Mesenchymal stem cell (in vitro differentiated cells and primary cell): Measurements from ENCODE around the gene CNTF.

ENCODE experiments used
- DNase-seq: peaks from one replicate; pipeline ENCODE4 v3.0.0-alpha.2; 2013
- H2AFZ ChIP-seq: one replicate; pipeline ENCODE4 v1.6.1; 2013; ENCODE audit warnings: low read depth, mild to moderate bottlenecking, control low read depth, inconsistent platforms, low read length, moderate library complexity
- H2AK5ac ChIP-seq: 2 replicates; pipeline ENCODE4 v1.6.1; 2013; ENCODE audit warnings: low read length, moderate library complexity, mild to moderate bottlenecking, inconsistent platforms; ENCODE audit not compliant: severe bottlenecking
- H2BK120ac ChIP-seq: one replicate; pipeline ENCODE4 v1.6.1; 2013; ENCODE audit warnings: low read depth, mild to moderate bottlenecking, inconsistent platforms, low read length, moderate library complexity
- H2BK12ac ChIP-seq, 2 experiments: one replicate each; pipeline ENCODE4 v1.6.1; 2013; ENCODE audit warnings: inconsistent platforms in 2 of 2, low read length in 2 of 2, mild to moderate bottlenecking in 2 of 2, moderate library complexity in 2 of 2, control low read depth in 1 of 2
- H2BK15ac ChIP-seq: one replicate; pipeline ENCODE4 v1.6.1; 2013; ENCODE audit warnings: mild to moderate bottlenecking, low read depth, inconsistent platforms; ENCODE audit not compliant: poor library complexity, severe bottlenecking
- H2BK5ac ChIP-seq: 2 replicates; pipeline ENCODE4 v1.6.1; 2013; ENCODE audit warnings: low read depth, mild to moderate bottlenecking, low read length, control low read depth, inconsistent platforms; ENCODE audit not compliant: poor library complexity, severe bottlenecking
- H3K14ac ChIP-seq, 2 experiments: one replicate each; pipeline ENCODE4 v1.6.1; 2013; ENCODE audit warnings: inconsistent platforms in 2 of 2, low read length in 2 of 2, control low read depth in 1 of 2, mild to moderate bottlenecking in 1 of 2, moderate library complexity in 1 of 2
- H3K18ac ChIP-seq, 2 experiments: one replicate each; pipeline ENCODE4 v1.6.1; 2013; ENCODE audit warnings: inconsistent platforms in 2 of 2, low read length in 2 of 2, control low read depth in 1 of 2, low read depth in 1 of 2, mild to moderate bottlenecking in 1 of 2
- H3K23ac ChIP-seq, 2 experiments: one replicate each; pipeline ENCODE4 v1.6.1; 2013; ENCODE audit warnings: inconsistent platforms in 2 of 2, low read length in 2 of 2, mild to moderate bottlenecking in 2 of 2, moderate library complexity in 2 of 2, control low read depth in 1 of 2
- H3K27ac ChIP-seq: 2 replicates; pipeline ENCODE4 v1.5.1; 2013; ENCODE audit warnings: mild to moderate bottlenecking, moderate library complexity, low read length, control low read depth, inconsistent platforms; ENCODE audit not compliant: poor library complexity, severe bottlenecking
- H3K27me3 ChIP-seq, 2 experiments: 2 replicates each; pipeline versions ENCODE4 v1.6.1 to v1.7.0; 2013; ENCODE audit warnings: low read length in 2 of 2, mild to moderate bottlenecking in 2 of 2, moderate library complexity in 2 of 2, control low read depth in 1 of 2, inconsistent platforms in 1 of 2; ENCODE audit not compliant: control insufficient read depth in 1 of 2, insufficient read depth in 1 of 2
- H3K36me3 ChIP-seq, 2 experiments: 2 replicates each; pipeline versions ENCODE4 v1.6.1 to v1.7.0; 2013; ENCODE audit warnings: low read length in 2 of 2, control low read depth in 1 of 2, inconsistent platforms in 1 of 2, low read depth in 1 of 2, mild to moderate bottlenecking in 1 of 2; ENCODE audit not compliant: insufficient read depth in 2 of 2, control insufficient read depth in 1 of 2
- H3K4ac ChIP-seq, 2 experiments: one replicate each; pipeline ENCODE4 v1.6.1; 2013; ENCODE audit warnings: inconsistent platforms in 2 of 2, low read length in 2 of 2, mild to moderate bottlenecking in 2 of 2, moderate library complexity in 2 of 2, control low read depth in 1 of 2, low read depth in 1 of 2
- H3K4me1 ChIP-seq: 2 replicates; pipeline ENCODE4 v1.6.1; 2013; ENCODE audit warnings: low read depth, low read length, control low read depth; ENCODE audit not compliant: control insufficient read depth, insufficient read depth
- H3K4me2 ChIP-seq: 2 replicates; pipeline ENCODE4 v1.6.1; 2013; ENCODE audit warnings: low read length, mild to moderate bottlenecking, inconsistent platforms; ENCODE audit not compliant: poor library complexity, severe bottlenecking
- H3K4me3 ChIP-seq, 2 experiments: 2 replicates each; pipeline versions ENCODE4 v1.5.1 to v1.7.0; 2013; ENCODE audit warnings: low read length in 2 of 2, mild to moderate bottlenecking in 2 of 2, control low read depth in 1 of 2, low read depth in 1 of 2; ENCODE audit not compliant: insufficient read depth in 1 of 2
- H3K79me1 ChIP-seq: replicated peaks from 2 replicates; pipeline ENCODE4 v1.6.1; 2013; ENCODE audit warnings: mild to moderate bottlenecking, control low read depth, low read length, inconsistent platforms; ENCODE audit not compliant: poor library complexity, severe bottlenecking
- H3K9ac ChIP-seq: 2 replicates; pipeline ENCODE4 v1.7.0; 2013; ENCODE audit warnings: mild to moderate bottlenecking, low read length, moderate library complexity
- H3K9me3 ChIP-seq: 2 replicates; pipeline ENCODE4 v1.7.0; 2013; ENCODE audit warnings: mild to moderate bottlenecking, low read length; ENCODE audit not compliant: control insufficient read depth
- H4K8ac ChIP-seq: one replicate; pipeline ENCODE4 v1.6.1; 2013; ENCODE audit warnings: inconsistent platforms, mild to moderate bottlenecking, low read length, moderate library complexity
- H4K91ac ChIP-seq: one replicate; pipeline ENCODE4 v1.6.1; 2013; ENCODE audit warnings: mild to moderate bottlenecking, low read length, inconsistent platforms
- WGBS: methylation state at CpG from one replicate; pipeline ENCODE4 v1.1.7; 2013; ENCODE audit warnings: mixed read lengths; 5-methylcytosine and 5-hydroxymethylcytosine counted together

Gene CNTF

GRCh38 chr11:58640386-58641023 is 18.0 kb downstream of the CNTF start:
- H4K91ac ChIP-seq = peak overlapping the region; percentile 59
- no peak overlapping the region for H2BK120ac ChIP-seq
- H3K23ac ChIP-seq = no peak overlapping the region
- H3K9ac ChIP-seq = no peak overlapping the region
- no peak overlapping the region for H3K4me2 ChIP-seq
- no peaks in the 10 kb centered on the region for H3K79me1 ChIP-seq
- H3K14ac ChIP-seq = no peak overlapping the region
- H2BK5ac ChIP-seq = no peak overlapping the region
- H3K18ac ChIP-seq = no peak overlapping the region
- H3K4me1 ChIP-seq = no peaks in the 10 kb centered on the region
- H3K36me3 ChIP-seq = no peaks in the 10 kb centered on the region
- no peak overlapping the region for H3K4ac ChIP-seq
- H3K27me3 ChIP-seq = peaks cover 0 to 13% of the 10 kb centered on the region in 2 experiments
- H3K27ac ChIP-seq = no peak overlapping the region
- H2AK5ac ChIP-seq = no peak overlapping the region
- no peak for DNase-seq
- H3K4me3 ChIP-seq = no peak overlapping the region
- no peaks in the 10 kb centered on the region for H3K9me3 ChIP-seq
- H2AFZ ChIP-seq = no peak overlapping the region
- WGBS = no CpG with 5 or more reads among the region's 1 CpG
- H2BK15ac ChIP-seq = no peak overlapping the region
- no peak overlapping the region for H2BK12ac ChIP-seq
- H4K8ac ChIP-seq = no peak overlapping the region

- H2BK120ac ChIP-seq = no peak overlapping the region
- no peak overlapping the region for H2BK15ac ChIP-seq
- no peak overlapping the region for H2AFZ ChIP-seq
- H3K9ac ChIP-seq = no peak overlapping the region
- DNase-seq = no peak
- no peak overlapping the region for H3K23ac ChIP-seq
- no peak overlapping the region for H2BK12ac ChIP-seq
- no peak overlapping the region for H3K27ac ChIP-seq
- H4K8ac ChIP-seq = no peak overlapping the region
- no peaks in the 10 kb centered on the region for H3K9me3 ChIP-seq
- H3K18ac ChIP-seq = no peak overlapping the region
- no peak overlapping the region for H3K4ac ChIP-seq
- H3K4me3 ChIP-seq = no peak overlapping the region
- H3K4me1 ChIP-seq = no peaks in the 10 kb centered on the region
- peaks cover 0 to 13% of the 10 kb centered on the region in 2 experiments for H3K27me3 ChIP-seq
- WGBS = 85% methylated on average over 2 of the region's 3 CpGs
- no peak overlapping the region for H4K91ac ChIP-seq
- no peaks in the 10 kb centered on the region for H3K79me1 ChIP-seq
- no peak overlapping the region for H2BK5ac ChIP-seq
- H2AK5ac ChIP-seq = no peak overlapping the region
- H3K36me3 ChIP-seq = no peaks in the 10 kb centered on the region
- no peak overlapping the region for H3K4me2 ChIP-seq
- no peak overlapping the region for H3K14ac ChIP-seq
These were observed 18.9 kb downstream of the CNTF start for GRCh38 chr11:58641341-58641740.

- Histone ChIP-seq H2BK120ac (no peak overlapping the region), H3K4ac (no peak overlapping the region), H3K79me1 (no peaks in the 10 kb centered on the region)
These were observed 19.5 kb downstream of the CNTF start for GRCh38 chr11:58641803-58642581.

GRCh38 chr11:58645854-58646253 is 23.4 kb downstream of the CNTF start:
- H2BK15ac ChIP-seq = no peak overlapping the region
- no peak overlapping the region for H2AK5ac ChIP-seq
- no peaks in the 10 kb centered on the region for H3K9me3 ChIP-seq
- no peak overlapping the region for H2BK120ac ChIP-seq
- H2BK5ac ChIP-seq = no peak overlapping the region
- H2AFZ ChIP-seq = no peak overlapping the region
- H3K79me1 ChIP-seq = no peaks in the 10 kb centered on the region
- H3K4me2 ChIP-seq = no peak overlapping the region
- no peak overlapping the region for H3K18ac ChIP-seq
- H3K27ac ChIP-seq = no peak overlapping the region
- no peak for DNase-seq
- H3K9ac ChIP-seq = no peak overlapping the region
- H4K8ac ChIP-seq = no peak overlapping the region
- no peak overlapping the region for H3K14ac ChIP-seq
- peaks cover 3% of the 10 kb centered on the region for H3K4me1 ChIP-seq
- H3K36me3 ChIP-seq = no peaks in the 10 kb centered on the region
- no peak overlapping the region for H4K91ac ChIP-seq
- no peak overlapping the region for H3K4me3 ChIP-seq
- no peak overlapping the region for H3K23ac ChIP-seq
- H3K27me3 ChIP-seq = peaks cover 0 to 6% of the 10 kb centered on the region in 2 experiments
- H3K4ac ChIP-seq = no peak overlapping the region
- H2BK12ac ChIP-seq = no peak overlapping the region

More at GRCh38 chr11:58641803-58642581, 19.5 kb downstream of the CNTF start:
- Histone ChIP-seq H3K27me3 (peaks cover 0 to 13% of the 10 kb centered on the region in 2 experiments), H2BK12ac (no peak overlapping the region), H3K4me2 (no peak overlapping the region), H3K27ac (no peak overlapping the region), H3K18ac (no peak overlapping the region), H3K4me3 (no peak overlapping the region), H3K14ac (no peak overlapping the region), H3K9ac (no peak overlapping the region), H2AFZ (no peak overlapping the region), H4K8ac (no peak overlapping the region), H3K23ac (no peak overlapping the region), H2AK5ac (no peak overlapping the region), H2BK15ac (no peak overlapping the region), H4K91ac (no peak overlapping the region), H2BK5ac (no peak overlapping the region), H3K9me3 (no peaks in the 10 kb centered on the region), H3K36me3 (no peaks in the 10 kb centered on the region), H3K4me1 (no peaks in the 10 kb centered on the region)
- WGBS = 78% methylated on average over 7 of the region's 7 CpGs
- DNase-seq = no peak
